Gastrocnemius medialis (tissue), 4 donors: ENCODE measurements around the gene SH3YL1.

Source experiments
- POLR2A ChIP-seq, 2 donors: fragments of 450-650 bp; IDR thresholded peaks; one replicate each; pipeline ENCODE4 v1.6.1; 2017; ENCODE audit warnings: antibody characterized with exemption in 2 of 2, mild to moderate bottlenecking in 2 of 2, moderate library complexity in 2 of 2
- TF ChIP-seq, protein P1 (sequence below), 5 experiments: fragments of 450-650 bp in 3 of 5; fragments of 200-600 bp in 2 of 5; sonication (generic) in 2 of 5; IDR thresholded peaks in 4 of 5; conservative IDR thresholded peaks in 1 of 5; 1 replicate in 4 of 5; 2 replicates in 1 of 5; pipeline ENCODE4 v1.5.1; 2016 to 2019; ENCODE audit warnings: antibody characterized with exemption in 5 of 5, mild to moderate bottlenecking in 3 of 5, moderate library complexity in 3 of 5

DNA sequence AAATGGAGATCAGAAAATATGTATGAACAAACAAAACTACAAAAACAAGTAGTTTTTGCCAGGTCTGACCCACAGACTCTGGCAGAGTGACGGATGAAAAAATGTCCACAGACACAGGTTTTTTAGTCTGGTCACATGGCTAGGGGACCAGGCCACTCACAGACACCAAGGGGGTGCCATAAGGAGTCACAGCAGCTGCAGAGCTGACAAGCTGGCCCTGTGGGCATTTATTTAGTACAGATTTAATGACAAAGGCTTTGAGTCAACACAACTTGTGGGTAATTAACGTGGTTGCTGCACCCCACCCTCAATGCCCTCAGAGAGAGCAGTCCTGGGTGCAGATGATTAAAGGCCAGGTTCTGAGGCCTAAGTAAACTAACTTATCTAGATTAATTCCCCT lies 76.0 kb downstream of the SH3YL1 start:
- TF ChIP-seq, protein P1, sequence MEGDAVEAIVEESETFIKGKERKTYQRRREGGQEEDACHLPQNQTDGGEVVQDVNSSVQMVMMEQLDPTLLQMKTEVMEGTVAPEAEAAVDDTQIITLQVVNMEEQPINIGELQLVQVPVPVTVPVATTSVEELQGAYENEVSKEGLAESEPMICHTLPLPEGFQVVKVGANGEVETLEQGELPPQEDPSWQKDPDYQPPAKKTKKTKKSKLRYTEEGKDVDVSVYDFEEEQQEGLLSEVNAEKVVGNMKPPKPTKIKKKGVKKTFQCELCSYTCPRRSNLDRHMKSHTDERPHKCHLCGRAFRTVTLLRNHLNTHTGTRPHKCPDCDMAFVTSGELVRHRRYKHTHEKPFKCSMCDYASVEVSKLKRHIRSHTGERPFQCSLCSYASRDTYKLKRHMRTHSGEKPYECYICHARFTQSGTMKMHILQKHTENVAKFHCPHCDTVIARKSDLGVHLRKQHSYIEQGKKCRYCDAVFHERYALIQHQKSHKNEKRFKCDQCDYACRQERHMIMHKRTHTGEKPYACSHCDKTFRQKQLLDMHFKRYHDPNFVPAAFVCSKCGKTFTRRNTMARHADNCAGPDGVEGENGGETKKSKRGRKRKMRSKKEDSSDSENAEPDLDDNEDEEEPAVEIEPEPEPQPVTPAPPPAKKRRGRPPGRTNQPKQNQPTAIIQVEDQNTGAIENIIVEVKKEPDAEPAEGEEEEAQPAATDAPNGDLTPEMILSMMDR (IDR thresholded peaks at IDR 0.05 in 4 of 5, conservative IDR thresholded peaks at IDR 0.05 in 1 of 5): no peak
- TF ChIP-seq POLR2A (IDR thresholded peaks at IDR 0.05): no peak
